GM23338 (cell line): ENCODE results near the gene PTRH2. TPM values are rescaled to one million over a fixed set of nuclear protein-coding genes. Genes with fewer than 3 reads are reported as not detected.

Experiments used
- ATAC-seq: fragments of 200-7000 bp; cut with Tn5 transposase; 3 replicates; pipeline ENCODE4 v1.9.1; 2020
- DNase-seq: peaks from one replicate; pipeline ENCODE4 v3.0.0-alpha.2; 2015; ENCODE audit warnings: low spot score
- H2AFZ ChIP-seq: fragments of 200-600 bp; sonication (generic); 2 replicates; pipeline ENCODE4 v1.8.0; 2016; ENCODE audit warnings: antibody characterized with exemption, mild to moderate bottlenecking, moderate library complexity
- H3F3A ChIP-seq: fragments of 200-600 bp; sonication (generic); replicated peaks from 2 replicates; pipeline ENCODE4 v1.8.0; 2017; ENCODE audit warnings: antibody characterized with exemption, mixed run types, low read depth
- H3K27ac ChIP-seq: fragments of 200-600 bp; sonication (generic); 2 replicates; pipeline ENCODE4 v1.6.1; 2016; ENCODE audit warnings: low read depth
- H3K27me3 ChIP-seq: fragments of 200-600 bp; sonication (generic); 2 replicates; pipeline ENCODE4 v1.8.0; 2016; ENCODE audit warnings: mild to moderate bottlenecking, mixed run types, moderate library complexity; ENCODE audit not compliant: insufficient read depth
- H3K36me3 ChIP-seq: fragments of 200-600 bp; sonication (generic); 2 replicates; pipeline ENCODE4 v1.8.0; 2016; ENCODE audit warnings: mild to moderate bottlenecking; ENCODE audit not compliant: insufficient read depth
- H3K4me1 ChIP-seq: fragments of 200-600 bp; sonication (generic); 2 replicates; pipeline ENCODE4 v1.8.0; 2016; ENCODE audit warnings: mild to moderate bottlenecking, moderate library complexity; ENCODE audit not compliant: insufficient read depth
- H3K4me2 ChIP-seq: fragments of 200-600 bp; sonication (generic); 2 replicates; pipeline ENCODE4 v1.7.1; 2017; ENCODE audit warnings: mixed run types
- H3K4me3 ChIP-seq: fragments of 200-600 bp; sonication (generic); 2 replicates; pipeline ENCODE4 v1.6.1; 2016; ENCODE audit warnings: mixed run types
- H3K79me2 ChIP-seq: fragments of 200-600 bp; sonication (generic); replicated peaks from 2 replicates; pipeline ENCODE4 v1.8.0; 2017; ENCODE audit warnings: mild to moderate bottlenecking; ENCODE audit not compliant: insufficient read depth
- H3K9me2 ChIP-seq: fragments of 200-600 bp; sonication (generic); 2 replicates; pipeline ENCODE4 v1.8.0; 2017; ENCODE audit not compliant: insufficient read depth
- H4K20me1 ChIP-seq: fragments of 200-600 bp; sonication (generic); replicated peaks from 2 replicates; pipeline ENCODE4 v1.8.0; 2017; ENCODE audit warnings: mild to moderate bottlenecking; ENCODE audit not compliant: insufficient read depth
- H3K27ac Mint-ChIP-seq: 2 replicates; pipeline ENCODE4 v1.8.0; 2020; ENCODE audit warnings: inconsistent platforms, mild to moderate bottlenecking, moderate library complexity, mixed read lengths
- H3K27me3 Mint-ChIP-seq: 3 replicates; pipeline ENCODE4 v1.8.0; 2022; ENCODE audit warnings: low read depth, mild to moderate bottlenecking, moderate library complexity, mixed read lengths, inconsistent platforms; ENCODE audit not compliant: insufficient read depth, poor library complexity
- H3K36me3 Mint-ChIP-seq: 3 replicates; pipeline ENCODE4 v1.8.0; 2021; ENCODE audit warnings: low read depth, mild to moderate bottlenecking, inconsistent platforms, moderate library complexity, mixed read lengths
- H3K4me1 Mint-ChIP-seq: 3 replicates; pipeline ENCODE4 v1.8.0; 2020; ENCODE audit warnings: mild to moderate bottlenecking, inconsistent platforms, mixed read lengths
- H3K4me3 Mint-ChIP-seq: 3 replicates; pipeline ENCODE4 v1.8.0; 2021; ENCODE audit warnings: moderate library complexity, mild to moderate bottlenecking, inconsistent platforms, mixed read lengths
- H3K9me3 Mint-ChIP-seq: 3 replicates; pipeline ENCODE4 v1.8.0; 2020; ENCODE audit warnings: moderate library complexity, mild to moderate bottlenecking, inconsistent platforms, mixed read lengths
- CREB1 ChIP-seq: fragments of 250-450 bp; sonication (Bioruptor Pico); IDR thresholded peaks from 2 replicates; pipeline ENCODE4 v1.5.0; 2020; ENCODE audit warnings: low read depth, mild to moderate bottlenecking, moderate library complexity
- EZH2 ChIP-seq: fragments of 200-600 bp; sonication (generic); IDR thresholded peaks from one replicate; pipeline ENCODE4 v1.8.0; 2017; ENCODE audit warnings: antibody characterized with exemption, mild to moderate bottlenecking, low read depth; ENCODE audit not compliant: unreplicated experiment
- STAT1 ChIP-seq: IDR thresholded peaks from one replicate; pipeline ENCODE4 v1.6.1; 2016; ENCODE audit warnings: antibody characterized with exemption; ENCODE audit not compliant: unreplicated experiment
- ZNF462 ChIP-seq: fragments of 250-450 bp; sonication (Bioruptor Pico); IDR thresholded peaks from 2 replicates; pipeline ENCODE4 v1.5.0; 2020; ENCODE audit warnings: mild to moderate bottlenecking, moderate library complexity
- polyA plus RNA-seq: library from polyadenylated mRNA; unstranded; fragments of >200 nt; fragmentation: Nextera tagmentation; extraction: Ambion mirVana; gene quantifications from 2 replicates; pipeline ENCODE4 v1.2.1, GENCODE V29; 2016
- total RNA-seq: library from RNA; depleted of rRNA; stranded (reverse); fragments of >200 nt; shearing (Covaris generic); gene quantifications from 2 replicates; pipeline ENCODE4 v1.2.3, GENCODE V29; 2014
- TF ChIP-seq, protein P1 (sequence below), 2 experiments: fragments of 200-600 bp in 1 of 2; sonication (generic) in 1 of 2; conservative IDR thresholded peaks; 2 replicates each; pipeline versions ENCODE4 v1.5.1 to v1.6.1; 2016 to 2017; ENCODE audit warnings: antibody characterized with exemption in 2 of 2, low read depth in 2 of 2, mild to moderate bottlenecking in 2 of 2, moderate library complexity in 1 of 2

The PTRH2 gene
- total and polyA plus RNA-seq, 2 experiments from 2014 or later, result 32.7 to 85.2 TPM

- Histone ChIP-seq H4K20me1 (peaks cover 24% of the 10 kb centered on the region), H3K36me3 (no peaks in the 10 kb centered on the region), H2AFZ (no peak overlapping the region), H3K4me2 (no peak overlapping the region), H3K27ac (peak overlapping the region; percentile 72; the same call in 1 of the 2 replicates), H3K9me2 (no peaks in the 10 kb centered on the region), H3K27me3 (no peaks in the 10 kb centered on the region), H3K79me2 (peaks cover 96% of the 10 kb centered on the region), H3K4me3 (no peak overlapping the region), H3F3A (no peaks in the 10 kb centered on the region), H3K4me1 (no peaks in the 10 kb centered on the region)
- Mint-ChIP-seq H3K9me3 (no peaks in the 10 kb centered on the region), H3K27ac (no peak overlapping the region), H3K4me3 (no peak overlapping the region), H3K36me3 (no peaks in the 10 kb centered on the region), H3K4me1 (no peaks in the 10 kb centered on the region), H3K27me3 (no peaks in the 10 kb centered on the region)
- TF ChIP-seq STAT1 (no peak), EZH2 (no peak), CREB1 (CRISPR knock-in tag) (no peak), ZNF462 (CRISPR knock-in tag) (no peak)
- TF ChIP-seq, protein P1, sequence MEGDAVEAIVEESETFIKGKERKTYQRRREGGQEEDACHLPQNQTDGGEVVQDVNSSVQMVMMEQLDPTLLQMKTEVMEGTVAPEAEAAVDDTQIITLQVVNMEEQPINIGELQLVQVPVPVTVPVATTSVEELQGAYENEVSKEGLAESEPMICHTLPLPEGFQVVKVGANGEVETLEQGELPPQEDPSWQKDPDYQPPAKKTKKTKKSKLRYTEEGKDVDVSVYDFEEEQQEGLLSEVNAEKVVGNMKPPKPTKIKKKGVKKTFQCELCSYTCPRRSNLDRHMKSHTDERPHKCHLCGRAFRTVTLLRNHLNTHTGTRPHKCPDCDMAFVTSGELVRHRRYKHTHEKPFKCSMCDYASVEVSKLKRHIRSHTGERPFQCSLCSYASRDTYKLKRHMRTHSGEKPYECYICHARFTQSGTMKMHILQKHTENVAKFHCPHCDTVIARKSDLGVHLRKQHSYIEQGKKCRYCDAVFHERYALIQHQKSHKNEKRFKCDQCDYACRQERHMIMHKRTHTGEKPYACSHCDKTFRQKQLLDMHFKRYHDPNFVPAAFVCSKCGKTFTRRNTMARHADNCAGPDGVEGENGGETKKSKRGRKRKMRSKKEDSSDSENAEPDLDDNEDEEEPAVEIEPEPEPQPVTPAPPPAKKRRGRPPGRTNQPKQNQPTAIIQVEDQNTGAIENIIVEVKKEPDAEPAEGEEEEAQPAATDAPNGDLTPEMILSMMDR (conservative IDR thresholded peaks at IDR 0.05; ENCODE audit: low read depth in 2 of 2), result no peak
- no peak for ATAC-seq
- DNase-seq, result no peak
Observed at GRCh38 chr17:59716427-59716826, 9.2 kb upstream of the PTRH2 start.
